AG04449 (cell line): ENCODE results near the gene PRDM16.

Experiments used
- CTCF ChIA-PET: fragments of 350-600 bp; formaldehyde crosslinking; extraction: SDS; loops from one replicate; lab custom pipeline; 2021; ENCODE audit warnings: antibody characterized with exemption; lab: Yijun Ruan, JAX
- POLR2A ChIA-PET: fragments of 400-600, 350-600 bp; formaldehyde crosslinking; extraction: SDS; loops from one replicate; lab custom pipeline; 2020; ENCODE audit warnings: antibody characterized with exemption, inconsistent platforms; lab: Yijun Ruan, JAX
- DNase-seq: peaks from one replicate; pipeline ENCODE4 v3.0.0-alpha.2; 2010; ENCODE audit warnings: low read depth, low spot score
- H3K4me3 ChIP-seq: 2 replicates; pipeline ENCODE4 v1.5.1; 2011; ENCODE audit warnings: low read depth, mild to moderate bottlenecking, control low read depth, low read length
- TF ChIP-seq, protein P1 (sequence below): IDR thresholded peaks from one replicate; pipeline ENCODE4 v1.5.1; 2011; ENCODE audit warnings: mild to moderate bottlenecking, moderate library complexity, low read length, control low read depth, inconsistent platforms; ENCODE audit not compliant: insufficient read depth; ENCODE audit errors: missing control alignments

Gene PRDM16

GRCh38 chr1:3277623-3278022 lies 208.6 kb downstream of the PRDM16 start:
- CTCF ChIA-PET, result no interaction called here
- TF ChIP-seq, protein P1, sequence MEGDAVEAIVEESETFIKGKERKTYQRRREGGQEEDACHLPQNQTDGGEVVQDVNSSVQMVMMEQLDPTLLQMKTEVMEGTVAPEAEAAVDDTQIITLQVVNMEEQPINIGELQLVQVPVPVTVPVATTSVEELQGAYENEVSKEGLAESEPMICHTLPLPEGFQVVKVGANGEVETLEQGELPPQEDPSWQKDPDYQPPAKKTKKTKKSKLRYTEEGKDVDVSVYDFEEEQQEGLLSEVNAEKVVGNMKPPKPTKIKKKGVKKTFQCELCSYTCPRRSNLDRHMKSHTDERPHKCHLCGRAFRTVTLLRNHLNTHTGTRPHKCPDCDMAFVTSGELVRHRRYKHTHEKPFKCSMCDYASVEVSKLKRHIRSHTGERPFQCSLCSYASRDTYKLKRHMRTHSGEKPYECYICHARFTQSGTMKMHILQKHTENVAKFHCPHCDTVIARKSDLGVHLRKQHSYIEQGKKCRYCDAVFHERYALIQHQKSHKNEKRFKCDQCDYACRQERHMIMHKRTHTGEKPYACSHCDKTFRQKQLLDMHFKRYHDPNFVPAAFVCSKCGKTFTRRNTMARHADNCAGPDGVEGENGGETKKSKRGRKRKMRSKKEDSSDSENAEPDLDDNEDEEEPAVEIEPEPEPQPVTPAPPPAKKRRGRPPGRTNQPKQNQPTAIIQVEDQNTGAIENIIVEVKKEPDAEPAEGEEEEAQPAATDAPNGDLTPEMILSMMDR, result no peak
- POLR2A ChIA-PET, result no interaction called here
- no peak overlapping the region for H3K4me3 ChIP-seq
- DNase-seq, result no peak

DNA sequence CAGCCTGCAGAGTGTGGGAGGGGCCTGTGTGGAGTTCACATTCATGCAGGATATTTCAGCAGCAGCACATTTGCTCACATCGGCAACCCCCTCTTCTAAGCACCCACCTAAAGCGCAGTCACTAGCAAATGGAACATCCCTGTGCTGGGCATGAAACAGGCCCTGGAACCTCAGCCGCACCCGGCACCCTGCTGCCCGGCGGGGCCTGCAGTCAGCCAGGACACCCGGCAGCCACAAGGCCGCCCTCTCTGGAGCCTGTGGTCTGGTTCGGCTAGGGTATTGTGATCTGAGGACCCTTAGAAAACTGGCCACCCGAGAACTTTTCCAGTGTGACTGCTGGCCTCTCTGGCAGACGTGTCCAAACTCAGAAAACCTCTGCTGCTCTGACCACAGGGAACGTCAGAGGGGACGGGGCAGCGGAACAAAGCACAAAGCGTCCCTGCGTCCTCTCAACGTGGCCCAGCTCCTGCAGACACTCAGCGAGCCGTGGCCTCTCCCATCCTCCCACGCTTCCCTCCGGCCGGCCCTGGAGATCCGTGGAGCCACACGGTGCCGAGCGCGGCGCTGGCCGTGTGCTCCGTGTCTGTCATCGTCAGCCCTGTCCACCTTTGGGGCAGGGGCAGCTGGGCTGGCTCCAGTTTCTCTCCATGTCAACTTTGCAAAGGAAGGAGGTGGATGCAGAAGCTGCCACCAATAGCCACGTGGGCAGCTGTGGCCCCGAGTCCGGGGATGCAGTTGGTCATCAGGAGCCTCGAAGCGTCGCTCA lies 209.6 kb downstream of the PRDM16 start:
- no peak overlapping the region for H3K4me3 ChIP-seq
- ChIA-PET CTCF (no interaction called here), POLR2A (no interaction called here)
- DNase-seq, result no peak
- TF ChIP-seq, protein P1, result no peak

GRCh38 chr1:3279182-3279470 lies 210.1 kb downstream of the PRDM16 start:
- TF ChIP-seq, protein P1, result no peak
- CTCF ChIA-PET, result no interaction called here
- POLR2A ChIA-PET, result no interaction called here
- H3K4me3 ChIP-seq, result no peak overlapping the region
- DNase-seq, result no peak

GRCh38 chr1:3281735-3282134 lies 212.7 kb downstream of the PRDM16 start:
- TF ChIP-seq, protein P1, result no peak
- no peak for DNase-seq
- H3K4me3 ChIP-seq, result no peak overlapping the region
- ChIA-PET CTCF (interaction anchor here (1.5 kb wide), 1 partner anchor 32 kb away, joined by 5 read pairs; no protein-coding TSS in a partner anchor), POLR2A (no interaction called here)

DNA sequence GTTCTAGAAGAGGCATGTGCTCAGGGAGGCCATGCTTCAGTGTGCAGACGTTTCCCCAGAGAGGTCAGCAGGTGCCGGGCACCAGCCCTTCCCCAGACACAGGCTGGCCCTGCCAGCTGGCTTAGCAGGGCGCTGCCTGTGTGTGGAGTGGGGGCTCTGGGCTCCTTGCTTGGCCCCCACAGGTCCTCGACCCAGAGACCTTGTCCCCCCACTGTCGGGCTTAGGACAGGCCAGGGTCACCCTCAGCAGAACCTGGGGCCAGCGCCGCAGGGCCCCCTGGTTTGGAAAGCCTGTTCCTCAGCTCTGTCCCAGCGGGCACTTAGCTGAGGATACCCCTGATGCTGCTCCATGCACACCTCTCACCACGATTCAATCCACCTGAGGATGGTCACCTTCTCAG lies 213.2 kb downstream of the PRDM16 start:
- no peak for DNase-seq
- CTCF ChIA-PET, result interaction anchor here (1.5 kb wide), 2 partner anchors 27 to 32 kb away, joined by 3 to 5 read pairs; no protein-coding TSS in a partner anchor
- no peak overlapping the region for H3K4me3 ChIP-seq
- TF ChIP-seq, protein P1, result no peak
- POLR2A ChIA-PET, result no interaction called here

GRCh38 chr1:3282656-3283430 lies 213.8 kb downstream of the PRDM16 start:
- TF ChIP-seq, protein P1, result no peak
- CTCF ChIA-PET, result interaction anchor here (1.5 kb wide), 2 partner anchors 26 to 31 kb away, joined by 3 to 5 read pairs; no protein-coding TSS in a partner anchor
- POLR2A ChIA-PET, result no interaction called here
- no peak overlapping the region for H3K4me3 ChIP-seq
- no peak for DNase-seq
